K562 (cell line): ENCODE results near the gene CD244.

Experiments used
- CHCHD3 ChIP-seq: fragments of 250-450 bp; sonication (Bioruptor Pico); IDR thresholded peaks from 2 replicates; pipeline ENCODE4 v2.1.2; 2022; ENCODE audit warnings: mild to moderate bottlenecking
- CLOCK ChIP-seq: fragments of 250-450 bp; sonication (Bioruptor Pico); IDR thresholded peaks from 2 replicates; pipeline ENCODE4 v1.4.0; 2020; ENCODE audit warnings: mild to moderate bottlenecking, moderate library complexity, borderline replicate concordance
- CTBP1 ChIP-seq: fragments of 450-650 bp; IDR thresholded peaks from 2 replicates; pipeline ENCODE4 v1.6.1; 2016; ENCODE audit warnings: borderline replicate concordance
- POLR2AphosphoS2 ChIP-seq: IDR thresholded peaks from 2 replicates; pipeline ENCODE4 v1.6.1; 2012; ENCODE audit warnings: low read length, improper control_type of control experiment
- RAD51 ChIP-seq: fragments of 450-650 bp; IDR thresholded peaks from 2 replicates; pipeline ENCODE4 v1.7.1; 2016; ENCODE audit warnings: low read depth, mild to moderate bottlenecking, borderline replicate concordance
- SNRNP70 ChIP-seq: fragments of 200-400 bp; formaldehyde crosslinking; optimal IDR thresholded peaks from 2 replicates; pipeline ENCODE3; 2017; ENCODE audit warnings: low read depth, low read length
- ZBTB7A ChIP-seq: IDR thresholded peaks from 2 replicates; pipeline ENCODE4 v1.6.1; 2011; ENCODE audit warnings: low read depth, mild to moderate bottlenecking, low read length, moderate library complexity, borderline replicate concordance; ENCODE audit not compliant: control insufficient read depth
- ZNF589 ChIP-seq: fragments of 200-800 bp; sonication (Bioruptor generic); IDR thresholded peaks from 2 replicates; pipeline ENCODE4 v1.6.1; 2016; ENCODE audit warnings: low read depth, missing genetic modification characterization, missing compliant biosample characterization

GRCh38 chr1:160839746-160840145, 22.9 kb downstream of the CD244 start:
- no peak for TF ChIP-seq RAD51
- no peak for TF ChIP-seq CTBP1
- TF ChIP-seq ZBTB7A = no peak
- TF ChIP-seq SNRNP70 = no peak
- TF ChIP-seq CLOCK = no peak
- no peak for TF ChIP-seq CHCHD3 (CRISPR knock-in tag)
- TF ChIP-seq ZNF589 (CRISPR knock-in tag) = no peak
- no peak for TF ChIP-seq POLR2AphosphoS2
